Measurements from ENCODE around the gene SLX4IP.

The SLX4IP gene

GRCh38 chr20:10478205-10478604 is 43.1 kb downstream of the SLX4IP start:
- Histone ChIP-seq H2AFZ (ENCODE audit: low read depth) (no peak overlapping the region), H3K9ac (no peak overlapping the region), H3K27ac (no peak overlapping the region), H3K4me1 (ENCODE audit: low read depth, poor library complexity, severe bottlenecking) (peaks cover 18% of the 10 kb centered on the region), H3K36me3 (ENCODE audit: insufficient read depth) (no peaks in the 10 kb centered on the region), H3K4me3 (IDR thresholded peaks at IDR 0.05; ENCODE audit: insufficient read depth, low read depth, low read length) (no peak overlapping the region), H3K79me2 (ENCODE audit: insufficient read depth, low read depth) (no peaks in the 10 kb centered on the region), H4K20me1 (ENCODE audit: insufficient read depth) (no peaks in the 10 kb centered on the region), H3K4me2 (no peak overlapping the region), H3K27me3 (ENCODE audit: insufficient read depth, low read depth) (no peaks in the 10 kb centered on the region)
- TF ChIP-seq, protein P1, sequence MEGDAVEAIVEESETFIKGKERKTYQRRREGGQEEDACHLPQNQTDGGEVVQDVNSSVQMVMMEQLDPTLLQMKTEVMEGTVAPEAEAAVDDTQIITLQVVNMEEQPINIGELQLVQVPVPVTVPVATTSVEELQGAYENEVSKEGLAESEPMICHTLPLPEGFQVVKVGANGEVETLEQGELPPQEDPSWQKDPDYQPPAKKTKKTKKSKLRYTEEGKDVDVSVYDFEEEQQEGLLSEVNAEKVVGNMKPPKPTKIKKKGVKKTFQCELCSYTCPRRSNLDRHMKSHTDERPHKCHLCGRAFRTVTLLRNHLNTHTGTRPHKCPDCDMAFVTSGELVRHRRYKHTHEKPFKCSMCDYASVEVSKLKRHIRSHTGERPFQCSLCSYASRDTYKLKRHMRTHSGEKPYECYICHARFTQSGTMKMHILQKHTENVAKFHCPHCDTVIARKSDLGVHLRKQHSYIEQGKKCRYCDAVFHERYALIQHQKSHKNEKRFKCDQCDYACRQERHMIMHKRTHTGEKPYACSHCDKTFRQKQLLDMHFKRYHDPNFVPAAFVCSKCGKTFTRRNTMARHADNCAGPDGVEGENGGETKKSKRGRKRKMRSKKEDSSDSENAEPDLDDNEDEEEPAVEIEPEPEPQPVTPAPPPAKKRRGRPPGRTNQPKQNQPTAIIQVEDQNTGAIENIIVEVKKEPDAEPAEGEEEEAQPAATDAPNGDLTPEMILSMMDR (conservative IDR thresholded peaks at IDR 0.05; ENCODE audit: low read depth, low read length): no peak

DNA sequence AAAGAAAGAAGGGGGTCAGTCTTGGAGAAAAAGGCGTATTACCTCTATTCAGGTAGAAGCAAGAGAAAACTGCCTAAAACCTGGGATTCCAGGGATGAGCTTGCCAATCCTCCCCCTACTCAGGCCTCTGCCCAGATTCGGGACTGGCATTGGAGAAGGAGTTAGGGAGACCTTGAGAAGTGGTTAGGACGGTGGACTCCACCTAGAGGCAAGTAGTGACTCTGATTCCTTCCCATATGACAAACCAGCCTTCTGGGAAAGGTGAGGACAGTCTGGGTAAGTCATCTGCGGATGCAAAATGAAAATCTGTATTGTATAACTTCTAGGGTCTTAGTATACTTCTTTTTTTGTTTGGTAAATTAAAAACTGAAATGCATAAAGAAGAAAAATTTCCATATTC is 43.8 kb downstream of the SLX4IP start:
- Histone ChIP-seq H3K4me2 (no peak overlapping the region), H3K4me1 (ENCODE audit: low read depth, poor library complexity, severe bottlenecking) (peaks cover 18% of the 10 kb centered on the region)
- TF ChIP-seq, protein P1 (conservative IDR thresholded peaks at IDR 0.05; ENCODE audit: low read depth, low read length): no peak

GRCh38 chr20:10481676-10482075 is 46.6 kb downstream of the SLX4IP start:
- no peak overlapping the region for H3K27ac ChIP-seq
- H3K9ac ChIP-seq: no peak overlapping the region
- no peaks in the 10 kb centered on the region for H4K20me1 ChIP-seq (ENCODE audit: insufficient read depth)
- H3K27me3 ChIP-seq (ENCODE audit: insufficient read depth, low read depth): no peaks in the 10 kb centered on the region
- H3K4me1 ChIP-seq (ENCODE audit: low read depth, poor library complexity, severe bottlenecking): peaks cover 6% of the 10 kb centered on the region
- H3K79me2 ChIP-seq (ENCODE audit: insufficient read depth, low read depth): no peaks in the 10 kb centered on the region
- H3K36me3 ChIP-seq (ENCODE audit: insufficient read depth): no peaks in the 10 kb centered on the region
- no peak overlapping the region for H3K4me3 ChIP-seq (IDR thresholded peaks at IDR 0.05; ENCODE audit: insufficient read depth, low read depth, low read length)
- TF ChIP-seq, protein P1 (conservative IDR thresholded peaks at IDR 0.05; ENCODE audit: low read depth, low read length): no peak
- H2AFZ ChIP-seq (ENCODE audit: low read depth): no peak overlapping the region
- no peak overlapping the region for H3K4me2 ChIP-seq

More for the DNA sequence above, 43.8 kb downstream of the SLX4IP start:
- no peak overlapping the region for H3K4me3 ChIP-seq (IDR thresholded peaks at IDR 0.05; ENCODE audit: insufficient read depth, low read depth, low read length)
- H4K20me1 ChIP-seq (ENCODE audit: insufficient read depth): no peaks in the 10 kb centered on the region
- H3K27ac ChIP-seq: no peak overlapping the region
- no peaks in the 10 kb centered on the region for H3K27me3 ChIP-seq (ENCODE audit: insufficient read depth, low read depth)
- no peak overlapping the region for H3K9ac ChIP-seq
- H3K36me3 ChIP-seq (ENCODE audit: insufficient read depth): no peaks in the 10 kb centered on the region
- H2AFZ ChIP-seq (ENCODE audit: low read depth): no peak overlapping the region
- no peaks in the 10 kb centered on the region for H3K79me2 ChIP-seq (ENCODE audit: insufficient read depth, low read depth)

GRCh38 chr20:10483691-10484090 is 48.6 kb downstream of the SLX4IP start:
- no peaks in the 10 kb centered on the region for H4K20me1 ChIP-seq (ENCODE audit: insufficient read depth)
- TF ChIP-seq, protein P1 (conservative IDR thresholded peaks at IDR 0.05; ENCODE audit: low read depth, low read length): no peak
- H3K36me3 ChIP-seq (ENCODE audit: insufficient read depth): no peaks in the 10 kb centered on the region
- no peak overlapping the region for H3K4me2 ChIP-seq
- H3K4me1 ChIP-seq (ENCODE audit: low read depth, poor library complexity, severe bottlenecking): no peaks in the 10 kb centered on the region
- H3K79me2 ChIP-seq (ENCODE audit: insufficient read depth, low read depth): no peaks in the 10 kb centered on the region
- no peak overlapping the region for H3K27ac ChIP-seq
- no peak overlapping the region for H3K4me3 ChIP-seq (IDR thresholded peaks at IDR 0.05; ENCODE audit: insufficient read depth, low read depth, low read length)
- H2AFZ ChIP-seq (ENCODE audit: low read depth): no peak overlapping the region
- H3K9ac ChIP-seq: no peak overlapping the region
- H3K27me3 ChIP-seq (ENCODE audit: insufficient read depth, low read depth): no peaks in the 10 kb centered on the region

All from KMS-11 (cell line).